GM19397 (cell line): ENCODE measurements around the gene CHMP2A.

Source experiments
- ATAC-seq: cut with Tn5 transposase; IDR thresholded peaks from one replicate; pipeline ENCODE4 v1.9.1; 2021; ENCODE audit warnings: mild to moderate bottlenecking, moderate library complexity; ENCODE audit not compliant: unreplicated experiment

Gene CHMP2A

DNA sequence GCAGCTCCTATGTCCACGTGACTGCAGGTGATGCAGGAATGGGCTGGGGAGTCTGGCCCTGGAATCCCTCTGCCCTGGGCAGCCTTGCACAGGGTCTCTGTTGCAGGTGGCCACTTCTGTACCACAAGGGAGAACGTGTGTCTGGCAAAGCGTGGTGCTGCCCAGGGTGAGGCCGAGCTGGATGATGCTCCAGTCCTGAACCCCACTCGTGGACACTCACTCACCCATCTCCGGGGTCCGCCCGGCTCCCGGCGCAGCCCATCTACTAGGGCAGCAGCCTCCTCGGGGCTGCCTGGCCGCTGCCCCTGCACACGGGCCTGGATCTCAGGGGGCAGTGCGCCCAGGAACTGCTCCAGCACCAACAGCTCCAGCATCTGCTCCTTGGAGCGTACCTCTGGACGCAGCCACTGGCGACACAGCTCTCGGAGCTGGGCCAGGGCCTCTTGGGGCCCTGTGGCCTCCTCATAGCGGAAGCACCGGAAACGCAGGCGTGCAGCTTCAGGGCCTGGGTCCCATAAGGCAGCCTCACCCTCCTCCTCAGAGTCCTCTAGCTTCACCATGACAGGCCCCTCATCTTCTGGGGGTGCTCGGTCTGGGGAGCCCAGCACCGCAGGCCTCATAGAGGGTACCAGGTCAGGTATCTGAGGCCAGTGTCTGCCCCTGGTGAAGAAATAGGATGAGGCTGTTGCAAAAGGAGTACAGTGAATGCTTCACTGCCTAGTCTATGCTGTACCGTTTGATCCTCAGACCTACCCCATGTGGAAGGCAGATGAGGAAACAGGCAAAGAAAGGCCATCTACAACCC lies 16.1 kb upstream of the CHMP2A start:
- no peak for ATAC-seq

- ATAC-seq, result no peak
Observed at GRCh38 chr19:58569943-58570670, 15.2 kb upstream of the CHMP2A start.

DNA sequence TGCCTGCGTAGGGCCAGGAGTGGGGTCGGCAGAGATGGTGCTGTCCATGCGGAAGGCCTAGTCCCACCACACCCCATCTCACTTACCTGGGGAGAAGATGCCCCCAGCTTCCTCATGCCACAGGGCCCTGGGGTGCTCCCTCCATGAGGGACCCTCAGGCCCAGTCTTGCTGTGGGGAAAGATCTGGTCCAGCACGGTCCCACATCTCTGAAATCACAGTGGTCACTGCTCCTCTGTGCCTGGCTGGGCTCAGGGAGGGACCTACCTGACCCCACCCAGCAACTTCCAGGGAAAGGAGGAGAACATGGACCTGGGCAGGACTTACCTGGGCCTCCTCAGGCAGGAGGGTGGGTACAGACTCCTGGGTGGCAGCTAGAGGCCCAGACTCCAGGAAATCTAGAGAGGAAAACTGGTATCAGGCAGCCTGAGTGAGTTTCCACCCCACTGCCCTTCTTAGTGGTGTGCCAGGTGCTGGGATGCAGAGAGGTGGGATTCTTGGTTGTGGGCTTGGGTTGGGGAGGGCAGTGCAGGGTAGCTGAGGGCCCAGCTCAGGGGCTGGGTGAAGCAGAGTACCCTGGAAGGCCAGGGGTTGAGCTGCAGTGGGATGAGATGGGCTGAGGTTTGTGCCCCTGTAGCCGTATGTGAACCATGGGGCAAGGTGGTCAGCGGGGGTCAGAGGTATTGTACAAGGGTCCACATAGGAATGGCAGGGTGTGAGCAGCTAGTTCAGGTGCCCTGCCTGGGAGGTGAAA lies 14.5 kb upstream of the CHMP2A start:
- ATAC-seq, result no peak

- no peak for ATAC-seq
Observed at GRCh38 chr19:58568453-58569130, 13.7 kb upstream of the CHMP2A start.

DNA sequence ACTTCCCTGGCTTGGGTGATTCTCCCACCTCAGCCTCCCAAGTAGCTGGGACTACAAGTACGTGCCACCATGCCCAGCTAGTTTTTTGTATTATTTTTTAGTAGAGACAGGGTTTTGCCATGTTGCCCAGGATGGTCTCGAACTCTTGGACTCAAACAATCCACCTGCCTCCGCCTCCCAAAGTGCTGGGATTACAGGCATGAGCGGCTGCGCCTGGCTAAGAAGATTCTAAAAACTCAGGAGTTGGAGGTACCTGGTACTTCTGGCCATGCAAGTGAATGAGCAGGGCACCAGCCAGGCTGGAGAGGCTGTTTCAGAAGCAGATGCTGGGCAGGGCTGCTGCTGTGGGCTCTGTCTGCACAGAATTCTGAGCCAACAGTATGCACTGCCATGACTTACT lies 12.1 kb upstream of the CHMP2A start:
- ATAC-seq, result no peak

GRCh38 chr19:58563823-58564222 lies 8.9 kb upstream of the CHMP2A start:
- ATAC-seq, result no peak

- no peak for ATAC-seq
Observed at GRCh38 chr19:58563034-58563573, 8.2 kb upstream of the CHMP2A start.

- ATAC-seq, result no peak
Observed at GRCh38 chr19:58562122-58563033, 7.5 kb upstream of the CHMP2A start.

DNA sequence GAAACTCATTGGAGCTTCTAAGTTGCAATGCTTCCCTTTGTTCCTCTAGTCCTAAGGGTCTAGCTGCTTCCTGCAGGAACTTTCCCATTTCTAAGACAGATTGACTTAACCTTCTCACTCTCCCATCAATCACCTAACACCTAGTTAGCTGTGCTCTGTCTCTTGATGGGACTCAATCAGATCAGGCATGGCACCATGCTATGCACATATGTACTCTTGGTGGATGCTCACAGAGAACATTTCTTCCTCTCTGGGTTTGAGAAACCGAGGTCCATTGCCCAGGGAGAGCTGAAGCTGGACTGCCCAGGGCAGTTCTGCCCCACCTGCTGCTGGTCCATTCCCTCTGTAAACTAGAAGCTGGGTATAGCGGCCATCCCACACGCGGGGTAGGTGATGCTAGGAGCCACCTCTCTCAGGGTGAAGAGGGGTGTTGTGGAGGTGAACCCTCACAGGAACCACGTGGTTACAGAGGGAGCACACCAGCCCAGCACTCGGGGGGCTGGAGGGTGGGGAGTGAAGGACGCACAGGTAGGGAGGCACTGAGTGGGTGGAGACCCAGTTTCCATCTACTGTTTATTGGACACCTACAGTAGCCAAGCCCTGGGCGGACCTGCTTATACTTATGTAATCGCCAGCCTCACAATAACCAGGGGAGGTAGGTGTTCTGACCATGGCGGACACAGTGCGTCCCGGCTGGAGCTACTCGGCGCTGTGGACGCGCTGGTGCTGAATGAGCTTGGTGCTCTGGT lies 6.6 kb upstream of the CHMP2A start:
- ATAC-seq, result no peak

GRCh38 chr19:58560921-58561320 lies 6.0 kb upstream of the CHMP2A start:
- no peak for ATAC-seq

DNA sequence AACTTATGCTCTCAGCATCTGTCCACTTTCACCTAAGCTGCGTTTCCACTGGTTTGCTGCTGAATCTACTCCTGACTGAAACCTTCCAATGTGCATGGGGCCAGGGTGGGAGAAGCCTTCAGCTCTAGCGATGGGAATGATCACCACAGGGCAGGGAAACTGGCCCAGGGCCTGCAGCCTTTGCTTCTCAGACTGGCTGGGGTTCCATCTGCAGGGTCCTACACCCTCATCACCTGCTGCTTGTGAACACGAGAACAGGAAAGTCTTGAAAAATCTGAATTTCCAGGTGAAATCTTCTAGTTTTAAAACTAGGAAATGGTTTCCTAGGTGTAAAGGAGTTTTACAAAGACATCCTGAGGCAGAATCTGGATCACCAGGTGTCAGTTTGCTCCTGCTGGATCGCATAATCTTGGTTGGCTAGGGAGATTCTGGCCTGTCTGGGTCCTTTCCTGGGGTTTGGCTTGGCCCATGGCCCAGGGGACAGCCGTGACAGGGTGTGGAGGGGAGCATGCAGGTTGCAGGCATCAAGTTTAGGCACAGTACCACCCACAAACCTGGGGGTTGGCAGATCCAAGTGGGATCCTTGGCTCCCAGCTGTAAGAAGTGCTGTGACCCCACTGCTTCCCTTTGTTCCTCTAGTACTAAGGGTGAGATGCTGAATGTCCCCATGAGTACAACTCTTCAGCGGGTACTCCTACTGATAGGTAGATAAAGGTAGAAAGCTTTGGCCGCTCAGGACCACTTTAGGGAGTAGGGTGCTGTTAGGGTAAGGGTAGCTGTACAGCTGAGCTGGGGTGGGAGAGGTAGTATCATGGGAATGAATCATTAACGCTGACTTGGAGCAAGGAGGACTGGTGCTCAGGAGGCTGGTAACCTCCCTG lies 5.3 kb upstream of the CHMP2A start:
- no peak for ATAC-seq

DNA sequence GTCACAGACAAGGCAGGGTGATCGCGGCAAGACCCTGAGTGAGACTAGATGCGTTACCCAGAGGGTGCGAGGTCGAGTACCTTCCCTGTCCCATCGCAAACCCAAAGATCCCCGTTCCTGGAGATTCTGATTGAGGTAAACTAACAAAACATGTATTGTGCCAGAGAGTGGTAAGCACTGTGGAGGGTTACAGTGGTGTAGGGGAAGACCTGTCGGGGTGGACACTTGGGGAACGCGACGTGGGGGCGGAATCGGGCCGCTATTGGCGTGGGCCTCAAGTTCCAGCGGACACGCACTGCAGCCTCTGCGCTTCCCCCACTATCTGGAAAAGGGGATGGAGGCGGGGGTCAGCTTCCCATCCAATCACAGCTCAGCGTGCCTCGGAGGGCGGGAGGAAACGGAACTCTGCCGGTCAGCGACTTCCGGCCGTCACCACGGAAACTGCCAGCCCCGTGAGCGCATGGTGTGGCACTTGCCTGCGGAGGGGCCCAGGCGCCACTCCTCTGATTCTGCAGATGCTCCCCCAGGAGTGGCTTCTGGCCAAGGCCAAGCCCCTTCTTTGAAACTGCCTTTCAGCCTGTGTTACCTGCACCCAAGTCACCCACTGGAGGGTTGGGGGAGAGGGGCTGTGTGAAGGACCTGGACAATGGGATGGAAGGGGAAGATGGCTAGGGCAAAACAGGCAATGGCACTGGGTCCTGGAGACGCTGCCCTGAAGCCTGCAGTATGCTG lies 4.5 kb upstream of the CHMP2A start:
- ATAC-seq, result peak; percentile 20

- peak; percentile 56 for ATAC-seq
Observed at GRCh38 chr19:58558623-58559274, 3.8 kb upstream of the CHMP2A start.

DNA sequence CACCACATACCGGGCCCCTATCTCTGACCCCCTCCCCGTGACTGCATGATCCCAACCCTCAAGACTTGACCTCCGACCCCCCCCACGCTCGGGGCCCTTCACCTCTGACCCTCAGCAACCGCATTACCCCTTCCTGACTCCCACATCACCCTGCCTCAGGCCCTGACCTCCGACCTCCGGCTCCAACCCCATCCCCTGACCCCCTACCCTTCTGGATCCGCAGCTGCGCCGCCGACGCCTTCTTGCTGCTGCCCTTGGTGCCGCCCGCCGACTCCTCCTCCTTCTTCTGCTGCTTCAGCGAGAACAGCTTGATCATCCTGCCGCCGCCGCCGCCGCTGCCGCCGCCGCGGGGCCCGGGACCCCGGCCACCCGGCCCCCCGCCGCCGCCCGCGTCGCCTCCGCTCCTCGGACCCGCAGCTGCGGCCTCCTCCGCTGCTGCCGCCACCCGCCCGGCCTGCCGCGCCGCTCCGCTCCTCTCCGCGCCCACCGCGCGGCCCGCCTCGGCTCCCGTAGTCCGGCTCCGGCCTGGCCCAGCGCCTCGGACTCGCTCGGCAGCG lies 3.2 kb upstream of the CHMP2A start, which contains the start of gene UBE2M:
Gene UBE2M (minus strand): TSS at position 546 of the 557 bp plus-strand sequence. CDS start 230 bp downstream, at position 316.
- peak; percentile 2 for ATAC-seq

GRCh38 chr19:58557221-58558065 lies 2.5 kb upstream of the CHMP2A start:
- no peak for ATAC-seq
